Naive thymus-derived CD8-positive, alpha-beta T cell (primary cell): Measurements from ENCODE around the gene UBLCP1. TPM values are rescaled to one million over a fixed set of nuclear protein-coding genes. Genes with fewer than 3 reads are reported as not detected.
"Not testable (repeated sequence)": the region's sequence is repeated elsewhere in the genome, so short reads cannot be mapped to it uniquely, and the experiment has no call there.

Experiments
- ATAC-seq, 2 donors: fragments of 150-1000 bp; cut with Tn5 transposase in 1 of 2; sonication (Bioruptor Pico), chemical (Tn5 transposase) in 1 of 2; 1 replicate in 1 of 2; 2 replicates in 1 of 2; pipeline ENCODE4 v1.10.0; 2021; ENCODE audit warnings: mild to moderate bottlenecking in 2 of 2, moderate library complexity in 2 of 2
- POLR2A ChIA-PET: fragments of 350-600 bp; sonication (Branson Sonifier 250); formaldehyde crosslinking; loops from one replicate; lab custom pipeline; 2021; ENCODE audit warnings: antibody characterized with exemption; lab: Charles Lee
- DNase-seq, 10 donors: peaks; one replicate each; pipeline versions ENCODE4 v3.0.0 to v3.0.0-alpha.2; 2020 to 2022
- H3K27ac Mint-ChIP-seq, 10 donors: one replicate each; pipeline ENCODE4 v1.8.0; 2020 to 2022; ENCODE audit warnings: mild to moderate bottlenecking in 10 of 10, mixed read lengths in 10 of 10, moderate library complexity in 4 of 10, inconsistent platforms in 1 of 10
- H3K27me3 Mint-ChIP-seq, 5 donors: one replicate each; pipeline ENCODE4 v1.8.0; 2021 to 2022; ENCODE audit warnings: mixed read lengths in 5 of 5
- H3K36me3 Mint-ChIP-seq, 3 donors: one replicate each; pipeline ENCODE4 v1.8.0; 2020 to 2022; ENCODE audit warnings: mixed read lengths in 3 of 3, mild to moderate bottlenecking in 2 of 3, inconsistent platforms in 1 of 3
- H3K4me1 Mint-ChIP-seq, 4 donors: one replicate each; pipeline ENCODE4 v1.8.0; 2021 to 2022; ENCODE audit warnings: mixed read lengths in 4 of 4
- H3K4me3 Mint-ChIP-seq, 10 donors: one replicate each; pipeline ENCODE4 v1.8.0; 2020 to 2022; ENCODE audit warnings: mild to moderate bottlenecking in 10 of 10, mixed read lengths in 10 of 10, moderate library complexity in 6 of 10, inconsistent platforms in 1 of 10
- H3K9me3 Mint-ChIP-seq, 9 donors: one replicate each; pipeline ENCODE4 v1.8.0; 2020 to 2022; ENCODE audit warnings: mixed read lengths in 9 of 9, mild to moderate bottlenecking in 3 of 9, inconsistent platforms in 1 of 9, moderate library complexity in 1 of 9
- polyA plus RNA-seq, 3 donors: library from polyadenylated mRNA; unstranded; fragments of 300-500 nt; fragmentation: Illumina TruSeq; gene quantifications; one replicate each; pipeline ENCODE4 v1.2.3, GENCODE V29; 2021
- total RNA-seq, 8 experiments: library from RNA in 2 of 8; stranded (reverse) in 2 of 8; gene quantifications; one replicate each; pipeline ENCODE4 v1.2.3 and lab custom pipeline; 2021 to 2026

The UBLCP1 gene
- total and polyA plus RNA-seq, 5 experiments from 2014 or later = 37.8 to 68.4 (median 60.7) TPM

- no peak overlapping the region for H3K27ac Mint-ChIP-seq
- POLR2A ChIA-PET = no interaction called here
These were observed 32.4 kb upstream of the UBLCP1 start for GRCh38 chr5:159230657-159231056.

GRCh38 chr5:159231167-159231566 lies 31.9 kb upstream of the UBLCP1 start:
- Mint-ChIP-seq H3K4me1 (no peaks in the 10 kb centered on the region), H3K9me3 (no peaks in the 10 kb centered on the region), H3K36me3 (no peaks in the 10 kb centered on the region), H3K4me3 (no peak overlapping the region), H3K27ac (no peak overlapping the region), H3K27me3 (peaks cover 0 to 5% (median 2%) of the 10 kb centered on the region in 5 donors)
- ATAC-seq (no peak), DNase-seq (no peak)
- POLR2A ChIA-PET = no interaction called here

More at GRCh38 chr5:159230657-159231056, 32.4 kb upstream of the UBLCP1 start:
- no peak for DNase-seq
- no peaks in the 10 kb centered on the region for H3K4me1 Mint-ChIP-seq
- no peak overlapping the region for H3K4me3 Mint-ChIP-seq
- ATAC-seq = no peak
- peaks cover 0 to 5% (median 2%) of the 10 kb centered on the region in 5 donors for H3K27me3 Mint-ChIP-seq
- H3K36me3 Mint-ChIP-seq = no peaks in the 10 kb centered on the region
- no peaks in the 10 kb centered on the region for H3K9me3 Mint-ChIP-seq

- ATAC-seq, H3K27me3 Mint-ChIP-seq, POLR2A ChIA-PET, DNase-seq, H3K9me3 Mint-ChIP-seq, H3K4me3 Mint-ChIP-seq, H3K36me3 Mint-ChIP-seq, H3K27ac Mint-ChIP-seq, H3K4me1 Mint-ChIP-seq: not testable (repeated sequence)
These were observed 27.1 kb upstream of the UBLCP1 start for GRCh38 chr5:159235871-159236520.

GRCh38 chr5:159240301-159240870 lies 22.7 kb upstream of the UBLCP1 start:
- Mint-ChIP-seq H3K27me3 (no peaks in the 10 kb centered on the region), H3K4me3 (no peak overlapping the region), H3K9me3 (no peaks in the 10 kb centered on the region), H3K27ac (no peak overlapping the region), H3K4me1 (peaks cover 0 to 20% (median 12%) of the 10 kb centered on the region in 4 donors), H3K36me3 (no peaks in the 10 kb centered on the region)
- no peak for ATAC-seq
- POLR2A ChIA-PET = no interaction called here
- no peak for DNase-seq

GRCh38 chr5:159241946-159242552 lies 21.0 kb upstream of the UBLCP1 start:
- Mint-ChIP-seq H3K9me3 (no peaks in the 10 kb centered on the region), H3K4me1 (peaks cover 3 to 20% (median 12%) of the 10 kb centered on the region in 4 donors), H3K36me3 (no peaks in the 10 kb centered on the region), H3K4me3 (peak overlapping the region in 1 of 10 donors; percentile 16), H3K27me3 (peaks cover 0 to 7% (median 3%) of the 10 kb centered on the region in 5 donors), H3K27ac (no peak overlapping the region)
- POLR2A ChIA-PET = no interaction called here
- no peak for DNase-seq
- no peak for ATAC-seq

- Mint-ChIP-seq H3K36me3 (no peaks in the 10 kb centered on the region), H3K4me3 (peak overlapping the region in 1 of 10 donors; percentile 16), H3K27ac (no peak overlapping the region), H3K9me3 (no peaks in the 10 kb centered on the region), H3K27me3 (peaks cover 0 to 7% (median 3%) of the 10 kb centered on the region in 5 donors), H3K4me1 (peaks cover 3 to 20% (median 12%) of the 10 kb centered on the region in 4 donors)
- POLR2A ChIA-PET = no interaction called here
- ATAC-seq (no peak), DNase-seq (no peak)
These were observed 20.4 kb upstream of the UBLCP1 start for GRCh38 chr5:159242656-159243055.

- POLR2A ChIA-PET = interaction anchor here (0.7 kb wide), 1 partner anchor 72 kb away, joined by 3 read pairs; no protein-coding TSS in a partner anchor
- no peaks in the 10 kb centered on the region for H3K36me3 Mint-ChIP-seq
- no peak overlapping the region for H3K27ac Mint-ChIP-seq
- H3K9me3 Mint-ChIP-seq = no peaks in the 10 kb centered on the region
- H3K4me3 Mint-ChIP-seq = no peak overlapping the region
- peaks cover 3 to 8% (median 7%) of the 10 kb centered on the region in 5 donors for H3K27me3 Mint-ChIP-seq
- ATAC-seq (no peak), DNase-seq (no peak)
- H3K4me1 Mint-ChIP-seq = peaks cover 3 to 20% (median 12%) of the 10 kb centered on the region in 4 donors
These were observed 19.7 kb upstream of the UBLCP1 start for GRCh38 chr5:159243385-159243784.

- Mint-ChIP-seq H3K4me3 (no peak overlapping the region), H3K27me3 (peaks cover 5 to 12% (median 7%) of the 10 kb centered on the region in 5 donors), H3K27ac (no peak overlapping the region), H3K4me1 (peaks cover 3 to 20% (median 12%) of the 10 kb centered on the region in 4 donors), H3K36me3 (no peaks in the 10 kb centered on the region), H3K9me3 (no peaks in the 10 kb centered on the region)
- ATAC-seq (no peak), DNase-seq (no peak)
- POLR2A ChIA-PET = no interaction called here
These were observed 18.9 kb upstream of the UBLCP1 start for GRCh38 chr5:159244163-159244562.

GRCh38 chr5:159244890-159245289 lies 18.2 kb upstream of the UBLCP1 start:
- Mint-ChIP-seq H3K9me3 (no peaks in the 10 kb centered on the region), H3K4me1 (peaks cover 3 to 20% (median 12%) of the 10 kb centered on the region in 4 donors), H3K36me3 (no peaks in the 10 kb centered on the region), H3K27ac (peak overlapping the region in 1 of 10 donors; percentile 60), H3K27me3 (peaks cover 5 to 12% (median 7%) of the 10 kb centered on the region in 5 donors), H3K4me3 (no peak overlapping the region)
- DNase-seq = no peak
- POLR2A ChIA-PET = no interaction called here
- ATAC-seq = no peak

GRCh38 chr5:159249158-159249557 lies 13.9 kb upstream of the UBLCP1 start:
- Mint-ChIP-seq H3K4me3 (no peak overlapping the region), H3K27me3 (peaks cover 5 to 12% (median 7%) of the 10 kb centered on the region in 5 donors), H3K9me3 (no peaks in the 10 kb centered on the region), H3K4me1 (peaks cover 0 to 3% (median 0%) of the 10 kb centered on the region in 4 donors), H3K27ac (no peak overlapping the region), H3K36me3 (no peaks in the 10 kb centered on the region)
- POLR2A ChIA-PET = no interaction called here
- DNase-seq (no peak), ATAC-seq (no peak)

GRCh38 chr5:159252195-159252594 lies 10.9 kb upstream of the UBLCP1 start:
- Mint-ChIP-seq H3K27me3 (peaks cover 0 to 21% (median 5%) of the 10 kb centered on the region in 5 donors), H3K4me3 (no peak overlapping the region), H3K27ac (peak overlapping the region in 1 of 10 donors; percentile 44), H3K9me3 (no peaks in the 10 kb centered on the region), H3K36me3 (no peaks in the 10 kb centered on the region), H3K4me1 (no peaks in the 10 kb centered on the region)
- POLR2A ChIA-PET = no interaction called here
- ATAC-seq = no peak
- DNase-seq = no peak

- DNase-seq = no peak
- Mint-ChIP-seq H3K27ac (peak overlapping the region in 3 of 10 donors; percentile 3 to 27 (median 4)), H3K27me3 (peaks cover 0 to 12% (median 0%) of the 10 kb centered on the region in 5 donors), H3K36me3 (no peaks in the 10 kb centered on the region), H3K4me1 (peaks cover 6 to 13% (median 7%) of the 10 kb centered on the region in 4 donors), H3K4me3 (no peak overlapping the region), H3K9me3 (no peaks in the 10 kb centered on the region)
- POLR2A ChIA-PET = no interaction called here
- ATAC-seq = no peak
These were observed 6.1 kb upstream of the UBLCP1 start for GRCh38 chr5:159257007-159257406.
